Posterior cingulate gyrus (tissue), 11 donors: ENCODE data around the gene CXorf51B.
"Not testable (repeated sequence)": the region's sequence is repeated elsewhere in the genome, so short reads cannot be mapped to it uniquely, and the experiment has no call there.

Source experiments
- DNase-seq, 10 donors: peaks; one replicate each; pipeline versions ENCODE4 v3.0.0 to v3.0.0-alpha.2; 2020 to 2021; ENCODE audit warnings: mixed read lengths in 3 of 10
- intact Hi-C: fragments of 100-400 bp; cut with DNase I; formaldehyde crosslinking; loops from one replicate; pipeline ENCODE4 v1.15.1; 2023

CXorf51B gene

DNA sequence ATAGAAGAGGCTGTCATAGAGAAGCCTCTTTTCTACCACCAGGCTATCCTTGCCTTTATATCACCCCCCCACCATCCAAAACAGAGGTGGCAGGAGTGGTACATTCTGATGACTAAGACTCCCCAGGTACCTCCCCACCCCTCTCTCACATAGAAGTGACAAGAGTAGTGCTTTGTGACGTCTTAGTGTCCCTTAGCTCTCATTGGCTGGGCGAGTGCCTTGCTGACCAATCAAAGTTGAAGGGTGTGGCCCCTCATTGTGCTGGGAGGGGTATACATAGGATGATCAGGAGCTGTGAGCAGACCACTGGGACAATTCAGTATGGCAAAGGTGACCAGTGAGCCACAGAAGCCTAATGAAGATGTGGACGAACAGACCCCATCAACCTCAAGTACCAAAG lies at the start of gene CXorf51B:
Gene CXorf51B, plus strand, starts transcription at position 301 of the 400 bp plus-strand sequence. Its CDS starts 21 bp downstream, at position 322.
- intact Hi-C loops, DNase-seq: not testable (repeated sequence)

- DNase-seq, intact Hi-C loops: not testable (repeated sequence)
Measured at GRCh38 chrX:146814644-146815043, 5.1 kb downstream of the CXorf51B start, which contains the start of gene CXorf51A. CXorf51A (minus strand) TSS chrX:146814744; CDS start chrX:146814723, 21 bp downstream.

DNA sequence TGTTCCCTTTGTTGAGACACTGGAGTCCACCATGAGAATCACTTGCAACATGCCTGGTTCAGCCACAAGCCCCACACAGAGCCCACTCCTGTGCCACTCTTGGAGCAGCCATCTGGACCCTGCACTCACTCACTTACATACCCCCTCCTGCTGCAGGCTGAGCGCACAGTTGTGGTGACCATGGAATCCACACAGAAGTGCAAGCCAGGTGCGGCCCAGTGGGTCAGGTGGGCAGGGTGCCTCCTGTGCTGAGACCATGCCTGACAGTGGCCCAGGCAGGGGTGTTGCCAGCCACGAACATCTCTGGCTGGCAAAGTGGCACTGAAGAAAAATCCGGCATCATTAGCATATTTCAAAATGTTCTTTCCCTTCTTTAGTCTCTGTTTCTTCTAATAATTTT lies 22.4 kb downstream of the CXorf51B start:
- intact Hi-C loops, result no loop called here
- peak in 3 of 10 donors; percentile 33 to 72 (median 63) for DNase-seq

DNA sequence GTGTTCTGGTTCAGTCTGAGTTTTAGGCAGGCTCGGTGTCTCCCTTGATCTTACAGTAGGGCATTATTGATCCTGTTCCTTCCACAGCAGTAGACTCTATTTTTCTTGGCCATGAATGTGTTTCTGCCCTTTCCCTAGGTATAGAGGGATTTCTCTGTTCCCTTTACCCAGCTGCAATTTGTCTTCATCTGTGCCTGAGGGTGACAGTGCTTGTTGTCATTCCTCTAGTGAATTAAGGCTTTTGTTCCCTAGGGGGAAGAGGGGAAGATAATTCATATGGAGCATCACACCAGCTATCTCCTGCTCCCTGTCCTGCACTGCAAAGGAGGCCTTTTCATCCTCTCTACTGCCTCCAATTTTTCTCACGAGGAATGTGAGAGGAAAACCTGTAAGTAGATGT lies 44.7 kb downstream of the CXorf51B start:
- DNase-seq, result no peak
- intact Hi-C loops, result no loop called here
